Activated CD4-positive, alpha-beta T cell treated with anti-CD3 and anti-CD28 coated beads, Interleukin-2, amount 50 U/mL, for 48 hours (primary cell): ENCODE measurements around the gene TNIP1.

ENCODE experiments used
- DNase-seq, 2 experiments: peaks; one replicate each; pipeline ENCODE4 v3.0.0-alpha.2; 2020

The TNIP1 gene

DNA sequence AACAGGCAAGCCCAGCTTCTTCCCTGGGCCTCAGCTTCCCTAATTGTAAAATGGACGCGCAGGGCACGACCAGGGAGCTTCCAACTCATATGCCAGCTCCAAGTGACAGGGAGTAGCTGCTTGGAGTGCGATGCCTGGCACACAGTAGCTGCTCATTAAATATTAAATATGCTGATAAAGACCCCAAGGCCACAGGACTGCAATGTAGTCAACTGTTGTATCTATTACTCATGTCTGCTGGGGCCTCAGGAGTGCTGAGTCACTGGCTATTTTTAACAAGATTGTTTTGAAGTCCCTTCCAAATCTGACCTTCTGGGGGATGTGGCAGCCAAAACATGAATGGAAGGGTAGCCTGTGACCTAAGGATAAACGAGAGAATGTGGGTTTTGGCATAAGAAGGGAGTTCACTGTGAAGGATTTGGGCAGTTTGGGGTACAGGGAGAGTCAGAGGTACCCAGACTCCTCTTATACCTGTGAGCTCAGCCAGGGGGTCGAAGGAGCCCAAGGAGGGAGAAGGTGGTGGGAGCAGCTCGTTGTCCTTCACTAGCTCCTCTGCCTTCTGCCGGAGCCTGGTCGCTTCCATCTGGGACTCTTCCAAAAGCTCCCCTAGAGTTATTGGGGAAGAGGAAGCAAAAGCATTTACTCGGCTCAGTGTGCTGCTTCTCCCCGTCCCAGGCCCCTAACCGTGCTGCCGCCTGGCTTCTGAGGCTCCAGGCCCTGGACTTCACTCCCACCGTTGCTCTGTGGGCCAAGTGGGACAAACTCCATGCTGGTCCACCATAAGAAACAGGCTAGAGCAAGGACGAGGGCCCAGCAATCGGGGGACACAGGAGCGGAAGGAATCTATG lies 17.5 kb downstream of the TNIP1 start:
- DNase-seq, result no peak

DNA sequence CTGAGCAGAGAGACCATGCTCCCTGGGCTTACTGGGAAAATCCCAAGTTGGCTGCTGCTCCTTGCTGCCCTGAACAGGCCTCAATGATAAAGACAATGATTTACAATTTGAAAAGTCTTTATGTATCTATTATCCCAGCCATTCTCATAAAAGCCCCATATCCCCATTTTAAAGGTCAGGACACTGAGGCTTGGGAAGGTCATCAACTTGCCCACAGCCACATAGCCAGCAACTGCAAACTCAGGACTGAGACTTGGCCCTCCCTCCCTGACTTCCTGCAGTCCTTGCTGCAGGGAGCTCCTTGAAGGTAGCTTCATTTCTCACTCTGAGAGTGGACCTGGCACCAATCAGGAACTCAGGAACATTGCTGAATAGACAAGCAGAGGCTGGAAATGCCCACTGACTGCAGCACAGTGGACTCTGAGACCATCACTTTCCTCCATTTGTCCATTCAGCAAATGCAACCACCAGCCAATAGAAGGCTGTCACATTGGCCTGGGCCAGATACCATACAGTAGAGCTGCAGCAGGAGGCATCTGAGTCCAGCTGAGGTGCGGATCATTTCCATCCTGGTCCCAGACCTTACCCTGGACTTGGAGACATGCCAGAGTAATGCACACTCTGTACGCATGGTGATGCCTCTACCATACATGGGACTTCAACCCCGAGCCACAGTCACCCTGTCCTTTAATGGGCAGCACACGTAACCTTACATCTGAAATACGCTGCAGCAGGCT lies 18.3 kb downstream of the TNIP1 start:
- DNase-seq, result no peak

DNA sequence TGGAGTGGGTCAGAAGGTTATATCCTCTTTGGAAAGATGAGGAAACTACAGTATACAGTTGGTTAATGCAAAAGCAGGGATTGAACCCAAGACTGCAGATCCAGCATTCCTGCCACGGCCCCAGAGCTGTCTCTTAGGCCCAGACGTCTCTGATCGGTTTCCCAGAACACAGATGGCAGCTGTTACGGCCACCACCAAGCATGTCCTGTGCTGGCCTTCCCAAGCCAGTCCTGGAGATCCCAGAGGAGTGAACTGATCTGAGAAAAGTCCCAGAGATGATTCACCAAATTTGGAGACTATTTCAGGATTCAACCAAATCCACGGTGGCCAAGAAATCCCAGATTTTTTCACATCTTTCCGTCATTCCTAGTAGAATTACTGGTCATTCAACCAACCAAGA lies 20.1 kb downstream of the TNIP1 start:
- DNase-seq, result no peak

DNA sequence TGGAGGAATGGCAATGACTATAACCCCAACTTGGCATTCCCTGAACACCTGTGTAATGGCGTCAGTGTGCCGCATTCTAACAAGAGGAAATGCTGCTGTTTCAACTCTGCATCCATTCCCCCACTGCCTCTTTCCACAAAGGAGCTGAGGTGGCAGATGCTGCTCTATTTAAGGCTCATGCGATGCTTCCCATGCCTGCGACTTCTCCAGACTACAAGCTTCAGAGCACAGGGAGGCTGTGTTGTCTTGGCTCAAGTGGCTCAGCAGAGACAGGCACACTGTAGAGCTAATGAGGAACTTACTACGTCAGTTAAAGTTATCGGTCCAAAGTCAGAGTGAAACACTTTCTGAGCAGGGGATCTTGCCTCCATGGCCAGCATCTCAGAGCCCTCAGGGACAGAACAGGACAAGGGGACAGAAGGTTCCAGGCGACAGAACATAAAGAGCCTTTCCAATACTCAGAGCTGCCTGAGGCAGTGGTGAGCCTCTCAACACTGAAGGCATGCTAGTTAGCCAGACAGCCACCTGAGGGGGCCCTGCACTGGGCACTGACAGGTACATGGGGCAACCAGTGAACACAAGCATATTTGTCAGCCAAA lies 21.8 kb downstream of the TNIP1 start:
- no peak for DNase-seq

DNA sequence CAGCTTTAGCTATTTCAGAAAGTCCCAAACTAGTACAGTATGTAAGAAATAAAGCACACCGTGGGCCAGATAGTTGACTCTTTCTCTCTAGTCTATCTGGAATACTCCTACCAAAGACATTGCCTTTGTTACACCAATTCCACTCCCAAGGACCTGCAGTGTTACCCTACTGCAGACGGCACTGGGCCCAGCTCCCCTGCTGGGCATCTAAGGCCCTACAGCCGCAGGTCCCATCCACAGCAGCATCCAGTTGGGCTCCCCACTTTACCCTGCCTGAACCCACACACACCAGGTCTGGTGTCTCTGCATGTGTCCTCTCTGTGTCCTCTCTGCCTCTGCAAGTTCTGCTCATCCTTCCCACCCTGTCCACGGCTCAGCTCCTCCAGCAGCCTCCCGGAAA lies 22.5 kb downstream of the TNIP1 start:
- DNase-seq, result no peak

DNA sequence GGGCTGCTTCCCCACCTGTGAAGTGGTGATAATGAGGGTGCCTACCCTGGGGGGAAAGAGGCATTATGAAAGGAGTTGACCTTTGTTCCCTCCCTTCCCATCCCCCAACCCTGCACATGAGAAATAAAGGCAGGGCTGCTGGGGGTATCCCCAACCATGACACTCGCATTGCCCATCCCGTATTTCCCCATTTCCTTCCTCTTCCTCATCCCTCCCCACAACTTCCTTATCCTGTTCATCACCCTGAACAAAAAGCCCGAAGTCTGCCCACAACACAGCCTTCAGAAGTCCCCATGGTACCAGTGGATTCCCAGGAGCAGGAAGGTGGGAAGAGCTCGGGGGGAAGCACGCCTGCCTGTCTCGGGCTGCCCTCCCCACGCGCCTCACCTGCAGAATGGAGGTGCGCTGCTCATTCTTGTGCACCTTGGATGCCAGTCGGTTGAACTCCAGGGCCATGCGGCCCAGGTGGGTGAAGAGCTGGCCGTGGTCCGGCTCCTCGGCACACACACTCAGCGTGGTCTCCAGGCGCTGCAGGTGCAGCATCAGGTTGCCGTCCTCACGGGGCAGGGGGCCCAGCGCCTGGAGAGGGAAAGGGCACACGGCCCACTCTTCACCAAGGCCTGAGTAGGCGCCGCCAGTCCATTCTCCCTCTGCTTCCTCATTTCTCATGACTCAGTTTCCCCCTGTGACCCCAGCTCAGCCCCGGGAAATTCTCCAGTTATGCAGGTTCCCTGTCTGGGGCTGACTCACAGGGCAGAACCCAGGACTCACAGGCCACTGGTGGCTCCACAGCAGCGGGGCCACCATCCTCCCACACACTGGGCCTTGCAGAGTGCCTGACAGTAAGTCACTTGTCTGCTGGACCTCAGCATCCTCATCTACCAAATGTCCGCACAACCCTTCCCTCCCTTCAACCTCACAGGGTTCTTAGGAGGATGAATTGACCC lies 24.2 kb downstream of the TNIP1 start:
- DNase-seq, result no peak

DNA sequence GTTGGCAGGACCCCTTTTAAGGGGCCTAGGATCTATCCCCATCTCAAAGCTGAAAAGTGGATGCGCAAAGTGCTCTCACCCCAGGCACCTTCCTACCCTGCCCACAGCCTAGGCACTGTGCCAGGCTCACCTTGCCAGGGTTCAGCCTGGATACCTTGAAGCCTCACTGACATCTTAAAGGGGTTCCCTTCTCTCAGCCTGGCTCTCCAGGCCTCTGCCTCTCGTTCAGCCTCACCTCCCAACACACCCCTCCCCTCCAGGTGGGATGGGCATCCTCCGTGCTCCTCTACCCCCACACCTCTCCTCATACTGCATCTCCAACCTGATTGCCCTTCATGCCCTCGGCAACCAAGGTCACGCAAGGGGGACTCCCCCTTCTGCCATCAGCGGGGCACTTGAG lies 25.5 kb downstream of the TNIP1 start:
- DNase-seq, result no peak

DNA sequence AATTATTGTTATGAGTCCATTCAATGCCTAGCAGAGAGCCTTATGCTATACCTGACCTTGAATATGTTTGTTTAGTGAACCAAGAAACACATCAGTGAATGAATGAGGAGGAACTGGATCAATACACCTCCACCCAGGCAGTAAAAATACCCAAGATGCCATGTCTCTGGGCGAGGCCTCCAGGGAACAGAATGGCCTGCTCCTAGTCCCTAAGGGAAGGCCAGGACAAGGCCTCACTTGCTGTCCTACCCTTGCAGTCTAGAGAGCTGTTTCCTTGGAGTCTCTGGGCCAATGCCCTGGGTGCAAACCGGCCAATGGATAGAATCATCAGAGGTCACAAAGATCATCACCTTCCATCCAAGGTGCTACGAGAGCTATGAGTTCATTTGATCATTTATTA lies 26.1 kb downstream of the TNIP1 start:
- no peak for DNase-seq

DNA sequence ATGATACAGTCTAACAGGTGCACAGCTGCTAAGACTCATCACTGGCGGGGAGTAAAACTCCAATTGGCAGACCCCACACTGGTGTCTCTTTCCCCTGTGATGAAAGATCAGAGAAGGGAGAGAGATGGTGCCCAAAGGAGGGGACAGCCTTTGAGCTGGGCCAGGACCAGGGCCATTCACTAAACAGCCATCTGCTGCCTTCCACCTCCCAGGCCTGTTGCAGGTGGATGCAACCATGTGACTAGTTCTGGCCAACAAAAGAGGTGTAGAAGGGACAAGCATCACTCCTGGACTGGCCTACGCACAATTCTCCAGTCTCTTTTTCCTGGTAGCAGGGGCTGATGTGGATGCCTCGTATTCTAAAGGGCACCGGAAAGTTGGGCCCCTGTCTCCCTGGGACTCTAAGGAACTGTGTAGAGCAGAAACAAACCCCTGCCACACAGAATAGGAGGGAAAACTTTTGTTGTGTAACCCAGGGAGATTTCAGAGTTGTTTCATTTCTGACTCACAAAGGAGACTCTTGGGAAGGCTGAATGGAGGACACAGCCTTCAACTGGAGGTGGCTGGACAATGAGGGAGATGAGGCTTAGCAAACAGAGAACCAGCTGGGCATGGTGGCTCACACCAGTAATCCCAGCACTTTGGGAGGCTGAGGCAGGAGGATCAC lies 26.9 kb downstream of the TNIP1 start:
- DNase-seq, result no peak

DNA sequence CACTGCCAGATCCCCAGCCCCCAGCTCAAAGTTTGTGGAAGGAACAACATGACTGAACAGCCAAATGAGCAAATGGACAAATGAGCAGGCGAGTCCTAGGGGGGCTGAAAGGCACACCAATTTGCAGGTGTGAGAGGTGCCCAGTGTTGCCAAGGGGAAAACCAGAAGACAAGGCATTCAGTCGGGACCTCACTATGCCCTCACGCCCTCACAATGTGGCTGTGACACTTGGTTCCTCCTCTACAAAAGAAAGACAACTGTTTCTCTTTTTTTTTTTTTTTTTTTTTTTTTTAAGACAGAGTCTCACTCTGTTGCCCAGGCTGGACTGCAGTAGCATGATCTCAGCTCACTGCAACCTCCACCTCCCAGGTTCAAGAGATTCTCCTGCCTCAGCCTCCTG lies 28.0 kb downstream of the TNIP1 start:
- no peak for DNase-seq

DNA sequence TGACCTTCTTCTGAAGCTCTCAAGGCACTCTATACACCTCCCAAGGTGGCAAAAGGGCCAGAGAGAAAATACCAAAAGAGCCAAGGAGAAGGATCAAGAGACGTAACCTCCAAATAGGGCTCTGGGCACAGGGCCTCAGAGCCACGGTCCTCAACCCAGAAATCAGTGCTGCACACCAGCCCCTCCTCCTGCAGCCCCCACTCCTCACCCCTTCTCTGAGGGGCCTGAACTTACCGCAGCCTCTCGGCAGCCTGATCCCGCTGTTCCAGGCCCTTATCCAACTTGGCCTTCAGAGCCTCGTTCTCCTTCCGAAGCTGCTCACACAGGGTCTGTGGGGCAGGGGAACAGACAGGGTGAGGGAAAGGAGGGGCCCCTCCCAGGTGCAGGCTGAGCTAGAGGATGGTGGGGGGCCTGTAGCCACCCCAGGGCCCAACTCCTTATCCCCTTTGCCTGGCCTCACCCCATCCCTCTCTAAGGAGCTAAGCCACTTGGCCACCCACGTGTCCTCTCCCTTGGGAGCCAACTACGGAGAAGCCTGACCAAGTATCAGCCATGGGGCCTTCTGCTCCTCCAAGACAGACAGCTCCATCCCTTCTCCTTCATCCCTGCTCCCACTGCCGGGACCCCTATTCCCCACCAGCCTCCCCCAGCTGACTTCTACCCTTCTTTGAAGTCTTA lies 28.8 kb downstream of the TNIP1 start:
- no peak for DNase-seq

DNA sequence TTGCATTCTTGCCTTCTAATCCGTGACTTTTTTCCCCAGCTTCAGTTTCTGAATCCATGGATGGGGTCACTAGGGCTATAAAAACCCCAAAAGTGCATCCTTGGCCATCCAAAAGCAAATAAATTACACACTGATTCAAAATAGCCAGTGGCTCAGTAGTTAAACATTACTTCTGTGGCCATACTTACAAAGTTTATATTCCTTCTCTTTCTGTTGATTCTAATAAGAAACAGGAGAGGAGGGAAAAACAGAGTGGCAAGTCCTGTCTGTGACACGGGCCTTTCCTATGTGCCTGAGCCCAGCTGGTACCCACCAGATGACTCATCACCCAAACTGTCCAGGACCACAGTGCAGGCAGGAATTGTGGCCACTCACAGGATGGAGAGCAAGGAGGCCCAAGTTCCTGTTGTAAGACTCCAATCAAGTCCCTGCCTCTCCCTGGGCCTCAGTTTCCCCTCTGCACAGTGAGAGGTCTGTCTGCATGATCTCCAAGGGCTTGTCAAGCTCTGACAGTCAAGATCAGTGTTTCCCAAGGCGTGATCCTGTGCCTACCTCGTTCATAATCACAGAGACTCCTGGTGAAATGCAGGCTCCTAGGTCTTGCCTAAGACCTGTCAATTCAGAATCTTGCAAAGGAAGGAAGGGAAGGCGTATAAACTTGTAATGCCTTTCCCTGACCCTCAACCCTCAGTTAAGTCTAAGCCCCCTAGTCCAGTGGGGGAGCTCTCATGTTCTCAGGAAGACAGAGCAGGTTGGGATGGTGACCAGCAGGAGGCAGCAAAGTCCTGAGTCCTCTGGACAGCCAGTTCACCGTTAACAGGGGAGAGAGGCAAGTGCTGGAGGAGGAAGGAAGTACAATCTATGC lies 29.5 kb downstream of the TNIP1 start:
- DNase-seq, result peak; percentile 75 to 79

DNA sequence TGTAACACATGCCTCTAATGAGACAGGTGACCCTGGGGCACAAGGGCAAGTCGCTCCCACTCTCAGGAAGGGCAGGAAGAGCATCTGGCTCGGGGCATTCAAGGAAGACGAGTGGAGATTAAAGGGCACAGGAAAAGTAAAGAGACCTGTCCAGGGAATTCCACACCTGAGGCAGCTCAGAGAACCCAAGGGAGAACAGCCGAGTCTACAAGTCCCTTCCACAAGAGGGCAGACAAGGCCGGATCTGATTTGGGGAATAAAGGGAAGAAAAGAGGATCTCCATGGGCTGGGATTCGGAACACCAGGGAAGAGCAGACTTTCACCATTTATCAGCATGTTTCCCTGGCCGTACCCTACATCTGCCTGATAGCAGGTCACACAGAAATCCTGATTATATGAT lies 32.3 kb downstream of the TNIP1 start:
- no peak for DNase-seq

DNA sequence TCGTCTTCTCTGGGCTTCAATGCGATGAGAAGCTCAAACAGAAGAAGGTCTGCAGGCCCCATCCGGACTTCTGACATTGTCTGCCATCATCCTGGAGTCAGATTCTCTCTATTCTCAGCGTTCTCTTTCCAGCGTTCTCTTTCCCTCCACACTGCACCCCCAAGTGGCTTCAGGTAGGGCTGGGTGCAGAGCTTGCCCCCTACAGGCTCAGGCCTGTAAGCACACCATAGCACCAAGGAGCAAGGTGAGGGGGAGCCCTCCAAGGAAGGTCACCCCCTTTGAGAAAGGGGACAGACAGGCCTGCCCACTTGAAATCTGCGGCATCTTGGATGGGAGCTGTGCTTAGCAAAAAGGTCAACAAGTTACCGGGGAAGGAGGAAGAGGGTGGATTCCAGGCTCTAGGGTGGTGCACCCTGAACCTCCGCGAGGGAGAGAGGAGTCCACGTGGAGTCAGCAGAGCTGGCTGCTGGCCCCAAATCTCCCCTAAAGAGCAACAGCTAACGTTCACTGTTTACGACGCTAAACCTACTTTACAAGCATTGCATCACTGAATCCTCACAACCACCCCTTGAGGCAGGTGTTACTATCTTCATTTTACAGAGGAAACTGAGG lies 32.9 kb downstream of the TNIP1 start:
- DNase-seq, result no peak

DNA sequence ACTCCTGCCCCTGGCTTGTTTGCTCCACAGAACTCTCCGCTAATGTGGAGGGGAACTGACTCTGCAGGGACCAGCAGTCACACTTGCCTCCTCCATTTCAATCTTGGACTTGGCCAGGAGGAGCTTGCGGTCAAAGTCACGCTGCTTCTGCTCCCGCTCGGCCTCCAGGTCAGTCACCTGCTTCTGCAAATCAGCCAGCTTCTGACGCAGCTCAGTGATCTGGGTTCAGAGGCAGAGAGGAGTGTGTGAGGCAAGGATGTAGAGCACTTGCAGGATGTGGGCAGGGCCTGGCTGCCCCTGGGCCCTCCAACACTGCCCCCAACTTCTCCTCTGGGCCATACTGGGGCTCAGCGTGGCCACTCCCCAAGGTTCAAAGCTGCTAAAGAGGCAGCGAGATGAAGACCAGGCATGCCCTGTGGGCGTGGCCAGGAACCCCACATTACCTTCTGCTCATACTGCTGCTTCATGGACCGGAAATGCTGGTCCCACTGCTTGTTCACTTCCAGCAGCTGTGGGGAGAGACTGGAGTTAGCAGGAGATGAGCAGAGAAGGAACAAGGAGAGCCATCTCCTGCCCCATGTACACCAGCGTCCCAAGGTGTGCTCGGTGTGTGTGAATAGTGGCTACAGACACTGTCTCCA lies 38.3 kb downstream of the TNIP1 start:
- DNase-seq, result no peak

DNA sequence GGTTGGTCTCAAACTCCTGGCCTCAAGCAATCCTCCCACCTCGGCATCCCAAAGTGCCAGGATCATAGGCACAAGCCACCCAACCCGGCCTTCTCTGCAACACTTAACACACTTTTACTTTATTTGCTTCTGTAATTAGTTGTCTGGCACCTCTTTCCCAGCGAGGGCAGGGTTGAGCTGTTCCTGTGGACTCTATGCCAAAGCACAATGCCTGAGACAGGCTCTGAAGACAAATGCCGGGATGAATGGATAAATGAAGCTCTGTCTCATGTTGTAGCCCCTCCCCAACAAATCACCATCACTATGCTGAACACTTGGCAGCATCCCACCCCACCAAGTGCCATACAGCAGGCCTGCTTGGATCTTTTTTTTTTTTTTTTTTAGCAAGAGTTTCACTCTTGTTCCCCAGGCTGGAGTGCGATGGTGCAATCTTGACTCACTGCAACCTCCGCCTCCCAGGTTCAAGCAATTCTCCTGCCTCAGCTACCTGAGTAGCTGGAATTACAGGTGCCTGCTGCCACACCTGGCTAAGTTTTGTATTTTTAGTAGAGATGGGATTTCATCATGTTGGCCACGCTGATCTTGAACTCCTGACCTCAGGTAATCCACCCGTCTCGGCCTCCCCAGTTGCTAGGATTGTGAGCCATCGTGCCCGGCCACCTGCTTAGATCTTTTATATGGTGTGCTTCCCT lies 39.1 kb downstream of the TNIP1 start:
- no peak for DNase-seq

DNA sequence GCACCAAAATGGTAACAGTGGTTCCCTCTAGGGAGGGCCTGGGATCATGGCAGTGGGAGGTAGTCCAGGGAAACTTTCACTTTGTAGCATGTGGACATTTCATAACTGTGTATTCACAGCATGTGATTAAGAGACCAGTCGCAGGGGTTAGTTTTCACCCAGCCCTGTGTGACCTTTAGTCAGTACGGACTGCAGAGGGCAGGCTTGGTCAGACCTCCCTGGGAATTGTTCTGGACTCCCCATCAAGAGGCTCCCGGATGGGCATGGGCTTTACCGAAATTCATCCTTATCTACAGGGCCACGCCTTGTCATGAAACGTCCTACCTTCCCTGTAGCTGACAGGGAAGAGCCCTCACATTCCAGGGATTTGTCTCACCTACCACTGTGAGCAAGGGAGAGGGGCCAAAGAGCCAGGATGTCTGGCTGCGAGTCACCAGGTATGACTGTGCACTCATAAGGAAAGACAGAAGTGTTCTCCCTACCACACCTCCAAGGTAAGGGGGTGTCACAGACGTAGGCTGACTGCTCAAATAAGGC lies 40.6 kb downstream of the TNIP1 start:
- DNase-seq, result no peak

DNA sequence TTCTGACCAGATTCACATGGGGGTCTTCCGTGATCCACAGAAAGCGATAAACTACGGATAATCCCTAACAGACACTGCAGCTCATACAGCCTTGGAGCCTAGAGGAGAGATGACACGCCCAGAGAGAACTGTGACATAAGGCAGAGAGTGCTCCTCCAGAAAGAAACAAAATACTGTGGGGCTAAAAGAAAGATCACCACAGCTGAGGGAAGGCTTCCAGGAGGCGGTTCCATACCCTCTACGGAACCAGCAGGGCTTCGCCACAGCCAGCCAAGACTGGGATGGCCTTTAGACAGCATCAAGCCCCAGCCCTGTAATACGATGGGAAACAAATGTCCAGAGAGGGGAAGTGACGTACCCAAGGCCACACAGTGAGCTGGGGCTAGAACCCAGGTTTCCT lies 41.2 kb downstream of the TNIP1 start:
- no peak for DNase-seq

DNA sequence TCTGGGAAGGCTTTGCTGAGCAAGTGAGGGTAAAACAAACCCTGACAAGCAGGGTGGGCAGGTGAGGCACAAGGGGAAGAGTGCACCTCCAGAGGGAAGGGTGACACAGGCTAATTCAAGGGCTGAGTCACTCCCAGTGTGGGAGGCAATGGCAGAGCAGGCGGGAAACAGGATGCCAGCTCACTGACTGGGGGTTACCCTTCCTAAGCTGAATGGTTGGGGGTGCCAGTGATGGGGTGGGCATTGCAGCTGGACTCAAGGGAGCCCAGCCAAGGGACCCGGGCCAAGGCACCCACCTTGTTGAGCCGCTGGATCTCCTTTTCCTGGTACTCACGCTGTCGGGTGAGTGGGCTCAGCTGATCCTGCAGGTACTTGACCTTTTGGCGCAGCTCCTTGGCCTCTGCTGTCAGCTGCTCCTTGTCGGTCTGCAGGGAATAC lies 42.0 kb downstream of the TNIP1 start:
- peak; percentile 40 to 53 for DNase-seq
